B cell (primary cell): ENCODE data around the gene ANKRD61. TPM values are rescaled to one million over a fixed set of nuclear protein-coding genes. Genes with fewer than 3 reads are reported as not detected.
"Not testable (repeated sequence)": the region's sequence is repeated elsewhere in the genome, so short reads cannot be mapped to it uniquely, and the experiment has no call there.

Experiments used
- ATAC-seq: fragments of 200-7000 bp; cut with Tn5 transposase; one replicate; pipeline ENCODE4 v1.10.0; 2021; ENCODE audit warnings: low read depth, mild to moderate bottlenecking, moderate number of reproducible peaks, moderate library complexity
- CTCF ChIA-PET: fragments of 350-600 bp; sonication (Branson Sonifier 250); formaldehyde crosslinking; loops from one replicate; lab custom pipeline; 2021; ENCODE audit warnings: antibody characterized with exemption, inconsistent platforms; lab: Charles Lee
- POLR2A ChIA-PET: fragments of 350-600 bp; sonication (Branson Sonifier 250); formaldehyde crosslinking; loops from one replicate; lab custom pipeline; 2021; ENCODE audit warnings: antibody characterized with exemption; lab: Charles Lee
- DNase-seq: peaks from one replicate; pipeline ENCODE4 v3.0.0; 2013
- H2AFZ ChIP-seq: 2 replicates; pipeline ENCODE4 v1.6.1; 2012; ENCODE audit warnings: mild to moderate bottlenecking, low read depth, low read length; ENCODE audit not compliant: insufficient read depth, poor library complexity, severe bottlenecking
- H3K27ac ChIP-seq, 2 donors: 1 replicate in 1 of 2; 2 replicates in 1 of 2; pipeline ENCODE4 v1.5.1; 2012 to 2013; ENCODE audit warnings: low read length in 2 of 2, mild to moderate bottlenecking in 2 of 2, moderate library complexity in 1 of 2
- H3K27me3 ChIP-seq, 4 experiments: fragments of 200-600 bp in 1 of 4; sonication (generic) in 1 of 4; replicated peaks in 1 of 4; 1 replicate in 2 of 4; 2 replicates in 2 of 4; pipeline versions ENCODE4 v1.6.1 to v1.7.0; 2013 to 2016; ENCODE audit warnings: low read length in 3 of 4, mild to moderate bottlenecking in 2 of 4, mixed read lengths in 1 of 4, moderate library complexity in 1 of 4; ENCODE audit not compliant: insufficient read depth in 4 of 4, control insufficient read depth in 3 of 4; ENCODE audit errors: control extremely low read depth in 1 of 4
- H3K36me3 ChIP-seq, 2 experiments: replicated peaks in 1 of 2; 1 replicate in 1 of 2; 2 replicates in 1 of 2; pipeline versions ENCODE4 v1.6.1 to v1.7.1; 2013; ENCODE audit warnings: low read length in 1 of 2; ENCODE audit not compliant: insufficient read depth in 2 of 2, control insufficient read depth in 1 of 2; ENCODE audit errors: control extremely low read depth in 1 of 2, extremely low read depth in 1 of 2
- H3K4me1 ChIP-seq, 2 donors: fragments of 200-600 bp in 1 of 2; sonication (generic) in 1 of 2; 1 replicate in 1 of 2; 2 replicates in 1 of 2; pipeline versions ENCODE4 v1.5.1 to v1.6.1; 2013 to 2017; ENCODE audit warnings: low read length in 2 of 2; ENCODE audit not compliant: control insufficient read depth in 2 of 2, insufficient read depth in 2 of 2
- H3K4me2 ChIP-seq: replicated peaks from 2 replicates; pipeline ENCODE3; 2012; ENCODE audit warnings: mild to moderate bottlenecking, low read depth, low read length; ENCODE audit not compliant: poor library complexity, severe bottlenecking
- H3K4me3 ChIP-seq, 5 experiments: fragments of 200-600 bp in 1 of 5; sonication (generic) in 1 of 5; 1 replicate in 3 of 5; 2 replicates in 2 of 5; pipeline versions ENCODE4 v1.5.1 to v1.7.0; 2011 to 2016; ENCODE audit warnings: low read length in 4 of 5, mild to moderate bottlenecking in 4 of 5, low read depth in 2 of 5, control low read depth in 1 of 5, moderate library complexity in 1 of 5; ENCODE audit not compliant: insufficient read depth in 1 of 5; ENCODE audit errors: control extremely low read depth in 1 of 5, extremely low read depth in 1 of 5
- H3K79me2 ChIP-seq: fragments of 200-600 bp; sonication (generic); one replicate; pipeline ENCODE4 v1.6.0; 2016; ENCODE audit warnings: low read length; ENCODE audit not compliant: control insufficient read depth, insufficient read depth
- H3K9ac ChIP-seq: fragments of 200-600 bp; sonication (generic); 2 replicates; pipeline ENCODE4 v1.6.1; 2017; ENCODE audit warnings: mild to moderate bottlenecking, low read length, moderate library complexity
- H3K9me3 ChIP-seq, 3 donors: one replicate each; pipeline versions ENCODE4 v1.6.1 to v1.7.1; 2013; ENCODE audit warnings: low read length in 2 of 3; ENCODE audit not compliant: control insufficient read depth in 2 of 3, insufficient read depth in 1 of 3; ENCODE audit errors: control extremely low read depth in 1 of 3
- H4K20me1 ChIP-seq: 2 replicates; pipeline ENCODE4 v1.6.0; 2012; ENCODE audit warnings: mild to moderate bottlenecking, low read length; ENCODE audit not compliant: insufficient read depth, control insufficient read depth, poor library complexity, severe bottlenecking
- H3K27ac Mint-ChIP-seq: one replicate; pipeline ENCODE4 v1.8.0; 2021; ENCODE audit warnings: mixed read lengths
- H3K27me3 Mint-ChIP-seq: one replicate; pipeline ENCODE4 v1.8.0; 2021; ENCODE audit warnings: mixed read lengths
- H3K4me1 Mint-ChIP-seq: one replicate; pipeline ENCODE4 v1.8.0; 2021; ENCODE audit warnings: mixed read lengths
- H3K4me3 Mint-ChIP-seq: one replicate; pipeline ENCODE4 v1.8.0; 2021; ENCODE audit warnings: mixed read lengths
- H3K9me3 Mint-ChIP-seq: one replicate; pipeline ENCODE4 v1.8.0; 2022; ENCODE audit warnings: mixed read lengths; ENCODE audit not compliant: insufficient read depth
- EZH2 ChIP-seq: IDR thresholded peaks from 2 replicates; pipeline ENCODE4 v1.6.1; 2012; ENCODE audit warnings: borderline replicate concordance, low read depth, mild to moderate bottlenecking, moderate library complexity, low read length; ENCODE audit not compliant: insufficient read depth, poor library complexity, severe bottlenecking
- WGBS: methylation state at CpG from one replicate; pipeline ENCODE4 v1.1.5; 2013; ENCODE audit warnings: missing lambda C conversion rate; ENCODE audit not compliant: insufficient coverage; 5-methylcytosine and 5-hydroxymethylcytosine counted together
- intact Hi-C: fragments of 100-400 bp; cut with micrococcal nuclease; formaldehyde crosslinking; loops from one replicate; pipeline ENCODE4 v1.10.0; 2022
- polyA minus RNA-seq: library from RNA; depleted of rRNA, polyadenylated mRNA; stranded (reverse); fragments of >200 nt; gene quantifications from 2 replicates; pipeline ENCODE4 v1.2.3, GENCODE V29; 2012
- polyA plus RNA-seq: library from polyadenylated mRNA; depleted of rRNA; stranded (reverse); fragments of >200 nt; gene quantifications from 2 replicates; pipeline ENCODE4 v1.2.3, GENCODE V29; 2012
- total RNA-seq, 2 donors: library from RNA; stranded (reverse); fragments of 120-200 nt in 1 of 2; gene quantifications; 1 replicate in 1 of 2; 2 replicates in 1 of 2; pipeline versions ENCODE4 v1.2.3 to v1.2.4, GENCODE V29; 2013 to 2022
- TF ChIP-seq, protein P1 (sequence below): fragments of 200-600 bp; IDR thresholded peaks from one replicate; pipeline ENCODE4 v1.8.0; 2022; ENCODE audit warnings: antibody characterized with exemption, mild to moderate bottlenecking

The ANKRD61 gene
- total RNA-seq (not detected in 2 replicates), polyA plus RNA-seq (0.13 TPM in 1 of 2 replicates, not detected in the other), polyA minus RNA-seq (0.21 TPM in 1 of 2 replicates, not detected in the other)
- total RNA-seq (2013) = 0.09 TPM

DNA sequence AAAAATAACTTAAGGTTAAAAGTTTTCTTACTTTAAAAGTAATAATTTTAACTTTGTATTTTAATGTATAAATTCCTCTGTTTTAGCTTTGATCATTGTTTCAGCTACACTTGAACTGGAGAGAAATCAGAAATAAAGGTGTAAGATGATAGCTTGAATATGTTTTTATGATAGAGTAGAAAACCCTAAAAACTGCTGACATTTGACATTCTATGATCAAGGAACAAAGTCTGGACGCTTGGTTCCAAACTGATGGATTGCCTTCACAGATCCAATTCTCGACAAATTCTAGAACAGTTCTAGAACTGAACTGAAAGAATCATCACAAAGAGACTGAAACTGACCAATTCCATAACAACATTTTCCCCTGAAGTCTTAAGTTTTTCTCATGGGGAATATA, at the start of gene ANKRD61:
TSS of gene ANKRD61 (plus strand) at position 389 of the 400 bp plus-strand sequence. CDS start at position 389, 0 bp downstream.
- no peak for DNase-seq
- Histone ChIP-seq H3K9me3 (no peaks in the 10 kb centered on the region), H4K20me1 (no peaks in the 10 kb centered on the region), H3K36me3 (peaks cover 6 to 67% of the 10 kb centered on the region in 2 experiments), H2AFZ (no peak within 1 kb of the TSS), H3K9ac (no peak within 1 kb of the TSS), H3K4me2 (no peak within 1 kb of the TSS), H3K27ac (no peak within 1 kb of the TSS), H3K4me1 (peaks cover 12 to 17% of the 10 kb centered on the region in 2 donors), H3K27me3 (no peaks in the 10 kb centered on the region), H3K4me3 (no peak within 1 kb of the TSS), H3K79me2 (peaks cover 30% of the 10 kb centered on the region)
- intact Hi-C loops = no loop called here
- Mint-ChIP-seq H3K4me3 (no peak within 1 kb of the TSS), H3K9me3 (no peaks in the 10 kb centered on the region), H3K27ac (peak within 1 kb of the TSS; percentile 10), H3K27me3 (no peaks in the 10 kb centered on the region), H3K4me1 (peaks cover 15% of the 10 kb centered on the region)
- no peak for TF ChIP-seq EZH2
- TF ChIP-seq, protein P1, sequence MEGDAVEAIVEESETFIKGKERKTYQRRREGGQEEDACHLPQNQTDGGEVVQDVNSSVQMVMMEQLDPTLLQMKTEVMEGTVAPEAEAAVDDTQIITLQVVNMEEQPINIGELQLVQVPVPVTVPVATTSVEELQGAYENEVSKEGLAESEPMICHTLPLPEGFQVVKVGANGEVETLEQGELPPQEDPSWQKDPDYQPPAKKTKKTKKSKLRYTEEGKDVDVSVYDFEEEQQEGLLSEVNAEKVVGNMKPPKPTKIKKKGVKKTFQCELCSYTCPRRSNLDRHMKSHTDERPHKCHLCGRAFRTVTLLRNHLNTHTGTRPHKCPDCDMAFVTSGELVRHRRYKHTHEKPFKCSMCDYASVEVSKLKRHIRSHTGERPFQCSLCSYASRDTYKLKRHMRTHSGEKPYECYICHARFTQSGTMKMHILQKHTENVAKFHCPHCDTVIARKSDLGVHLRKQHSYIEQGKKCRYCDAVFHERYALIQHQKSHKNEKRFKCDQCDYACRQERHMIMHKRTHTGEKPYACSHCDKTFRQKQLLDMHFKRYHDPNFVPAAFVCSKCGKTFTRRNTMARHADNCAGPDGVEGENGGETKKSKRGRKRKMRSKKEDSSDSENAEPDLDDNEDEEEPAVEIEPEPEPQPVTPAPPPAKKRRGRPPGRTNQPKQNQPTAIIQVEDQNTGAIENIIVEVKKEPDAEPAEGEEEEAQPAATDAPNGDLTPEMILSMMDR = no peak
- POLR2A ChIA-PET = no interaction called here
- no peak for ATAC-seq
- WGBS = no CpG with 5 or more reads among the region's 2 CpGs
- CTCF ChIA-PET = interaction anchor here (1.7 kb wide), 1 partner anchor 76 kb away, joined by 3 read pairs; no protein-coding TSS in a partner anchor

DNA sequence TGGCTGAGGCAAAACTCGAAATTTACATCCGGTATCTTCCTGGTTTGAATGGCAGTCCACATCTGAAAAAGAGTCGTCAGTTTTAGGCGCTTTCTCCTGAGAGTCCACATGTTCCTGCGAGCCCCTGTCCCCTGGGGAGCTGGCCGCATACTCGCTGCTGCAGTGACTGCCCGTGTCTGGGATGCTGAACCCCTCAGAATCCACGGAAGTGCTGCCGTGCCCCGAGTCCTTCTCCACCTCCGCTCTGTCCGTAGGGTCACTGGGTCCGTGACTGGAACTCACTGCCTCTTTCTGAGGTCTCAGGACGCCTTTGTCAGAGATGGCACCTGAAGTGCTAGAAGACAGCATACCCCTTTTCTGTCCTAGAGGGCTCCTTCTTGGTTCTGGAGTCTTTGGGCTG, 44.1 kb upstream of the ANKRD61 start:
- H3K27me3 Mint-ChIP-seq, ATAC-seq, H3K4me2 ChIP-seq, H3K79me2 ChIP-seq, H3K4me3 ChIP-seq, CTCF ChIA-PET, POLR2A ChIA-PET, H3K9me3 Mint-ChIP-seq, H4K20me1 ChIP-seq, H3K4me3 Mint-ChIP-seq, H3K9me3 ChIP-seq, H3K27me3 ChIP-seq, H2AFZ ChIP-seq, H3K27ac ChIP-seq, H3K27ac Mint-ChIP-seq, H3K4me1 ChIP-seq, DNase-seq, H3K9ac ChIP-seq, intact Hi-C loops, H3K4me1 Mint-ChIP-seq: not testable (repeated sequence)
- 97% methylated on average over 14 of the region's 15 CpGs for WGBS
- peaks cover 3 to 27% of the 10 kb centered on the region in 2 experiments for H3K36me3 ChIP-seq
